ENCODE results near the gene CXCR6.

The CXCR6 gene

DNA sequence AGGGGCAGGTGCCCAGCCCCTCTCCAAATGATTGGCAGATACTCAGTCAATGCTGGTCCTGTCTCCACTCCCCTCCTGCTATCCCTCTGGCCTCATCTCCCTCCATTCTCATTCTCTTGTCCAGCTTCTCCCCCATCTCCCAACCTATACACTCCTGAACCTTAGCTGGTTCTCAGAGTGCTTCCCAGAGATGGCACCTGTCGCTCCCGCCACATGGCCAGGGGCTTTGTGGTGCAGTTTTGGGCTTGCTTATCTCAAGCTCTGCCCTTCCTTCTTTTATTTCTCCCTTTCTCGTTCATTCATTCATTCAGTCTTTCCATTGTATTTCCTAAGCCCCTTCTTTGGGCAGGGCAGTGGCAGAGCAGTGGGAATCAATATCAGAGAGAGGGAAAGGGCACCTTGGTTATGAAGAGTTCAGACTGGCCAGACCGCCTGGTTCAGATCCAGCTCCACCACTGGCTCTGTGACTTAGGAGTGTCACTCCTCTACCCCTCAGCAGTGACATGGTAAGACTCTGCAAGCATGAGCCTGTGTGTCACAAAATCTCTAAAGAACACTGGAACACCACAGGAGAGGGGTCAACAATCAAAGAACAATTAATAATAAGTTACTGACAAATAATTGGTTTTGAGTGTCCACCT is 20.2 kb upstream of the CXCR6 start:
- no peak for DNase-seq

DNA sequence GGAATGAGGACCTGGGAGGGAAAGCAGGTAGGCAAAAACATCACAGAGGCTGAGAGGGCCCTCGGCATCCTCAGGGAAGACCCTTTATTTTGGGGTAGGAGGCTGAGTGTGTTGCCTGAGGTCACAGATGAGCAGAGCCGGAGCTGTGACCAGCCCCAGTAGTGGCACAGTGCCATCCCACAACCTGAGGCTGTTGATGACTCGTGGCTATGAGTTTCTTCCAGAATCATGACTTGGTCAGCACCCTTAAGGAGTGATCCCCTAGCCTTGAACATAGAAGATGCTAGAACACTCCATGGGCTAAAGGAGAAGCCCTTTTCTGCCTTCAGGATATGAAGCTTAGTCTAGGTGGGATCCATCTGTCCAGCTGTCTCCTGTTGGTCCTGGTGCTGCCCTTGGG is 19.5 kb upstream of the CXCR6 start:
- no peak for DNase-seq

DNA sequence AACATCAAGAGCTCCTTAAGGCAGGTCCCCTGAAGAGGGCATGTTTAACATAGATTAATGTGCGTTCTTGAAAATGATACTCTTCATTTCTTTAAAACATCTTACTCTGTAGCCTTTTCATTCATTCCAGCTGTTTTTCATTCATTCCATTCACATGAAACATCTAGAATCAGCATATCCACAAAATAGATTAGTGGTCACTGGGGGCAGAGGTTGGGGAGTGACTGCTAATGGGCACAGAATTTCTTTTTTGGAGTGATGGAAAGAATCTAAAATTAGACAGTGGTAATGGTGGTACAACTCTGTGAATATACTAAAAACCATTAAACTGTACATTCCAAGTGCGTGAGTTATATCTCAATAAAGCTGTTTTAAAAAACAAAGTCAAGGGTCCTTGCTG is 15.4 kb upstream of the CXCR6 start:
- no peak for DNase-seq

DNA sequence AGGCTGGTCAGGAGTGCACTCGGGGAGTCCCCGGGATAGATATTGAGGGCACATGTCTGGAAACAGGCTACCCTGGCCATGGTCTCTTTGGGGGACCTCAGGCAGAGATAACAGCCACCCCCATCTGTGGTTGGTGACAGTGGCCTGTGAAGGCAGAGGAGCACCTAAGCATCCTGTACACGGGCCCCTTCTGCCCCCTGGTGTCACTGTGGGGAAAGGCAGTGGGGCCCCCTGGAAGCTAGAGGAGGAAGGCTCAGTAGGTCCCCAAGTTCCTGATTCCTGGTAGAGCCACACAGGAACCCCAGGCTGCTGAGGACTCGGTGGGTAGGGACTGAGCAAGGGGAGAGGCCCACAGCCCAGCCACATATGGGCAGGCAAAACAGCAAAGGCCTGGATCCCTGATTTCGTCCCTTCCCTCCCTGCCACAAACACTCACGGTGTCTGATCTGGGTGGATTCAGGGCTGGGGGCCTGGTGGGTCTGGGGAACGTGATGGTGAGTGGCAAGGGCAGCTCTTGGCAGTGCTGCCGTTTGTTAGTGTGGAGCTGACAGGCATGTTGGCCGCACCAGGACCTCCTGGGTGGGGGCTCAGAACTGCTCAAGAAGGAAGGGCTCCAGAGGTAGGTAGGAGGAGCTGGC is 14.1 kb upstream of the CXCR6 start:
- peak; percentile 66 for DNase-seq

DNA sequence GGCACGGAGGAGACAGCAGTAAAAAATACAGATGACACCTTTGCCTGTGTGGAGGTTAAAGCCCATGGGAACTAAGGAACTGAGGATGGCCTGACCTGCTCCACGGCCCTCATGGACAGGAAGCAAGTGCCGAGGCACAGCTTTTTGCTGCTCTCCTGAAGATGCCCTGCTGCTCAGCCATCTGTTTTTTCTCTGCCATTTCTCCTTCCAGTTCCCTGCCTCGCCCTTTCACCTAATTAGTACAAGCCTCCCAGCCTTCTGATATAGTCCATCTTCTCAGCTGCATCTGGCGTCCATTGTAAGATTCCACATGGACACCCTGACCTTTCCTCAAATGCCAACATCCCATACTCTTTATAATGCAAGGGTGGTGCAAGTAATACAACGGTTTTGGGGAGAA is 11.8 kb upstream of the CXCR6 start:
- no peak for DNase-seq

DNA sequence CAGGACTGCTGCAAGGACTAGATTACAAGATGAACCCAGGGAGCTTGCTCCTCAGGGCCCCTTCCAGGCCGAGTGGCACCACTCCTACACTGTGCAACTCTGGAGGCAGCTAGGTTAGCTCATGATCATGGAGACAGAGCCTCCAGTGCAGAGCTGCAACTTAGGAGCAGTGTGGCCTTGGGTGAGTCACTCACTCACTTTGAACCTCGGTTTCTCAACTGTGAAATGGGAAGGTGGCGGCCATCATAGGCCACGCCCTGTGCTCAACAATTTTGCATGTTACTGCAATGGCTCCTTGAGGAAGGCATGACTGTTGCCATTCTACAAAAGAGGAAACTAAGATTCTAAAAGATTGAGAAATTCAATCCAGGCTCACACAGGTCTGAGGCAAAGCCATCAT is 11.2 kb upstream of the CXCR6 start:
- no peak for DNase-seq

DNA sequence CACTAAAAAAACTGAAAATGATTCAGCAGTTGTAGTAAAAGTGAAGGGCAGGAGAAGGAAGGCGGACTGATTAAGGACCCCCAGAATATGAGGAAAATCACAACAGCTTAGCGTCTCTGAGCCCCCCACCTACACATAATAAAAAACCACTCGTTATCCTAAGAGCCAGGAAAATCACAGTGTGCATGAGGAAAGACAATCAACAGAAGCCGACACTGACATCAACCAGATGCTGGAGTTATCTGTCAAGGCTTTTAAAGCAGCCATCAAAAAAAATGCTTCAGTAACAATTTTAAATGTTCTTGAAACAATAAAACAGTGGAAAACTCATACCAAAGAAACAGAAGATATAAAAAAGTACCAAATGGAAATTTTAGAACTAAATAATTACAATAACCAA is 9.7 kb upstream of the CXCR6 start:
- DNase-seq, result no peak

DNA sequence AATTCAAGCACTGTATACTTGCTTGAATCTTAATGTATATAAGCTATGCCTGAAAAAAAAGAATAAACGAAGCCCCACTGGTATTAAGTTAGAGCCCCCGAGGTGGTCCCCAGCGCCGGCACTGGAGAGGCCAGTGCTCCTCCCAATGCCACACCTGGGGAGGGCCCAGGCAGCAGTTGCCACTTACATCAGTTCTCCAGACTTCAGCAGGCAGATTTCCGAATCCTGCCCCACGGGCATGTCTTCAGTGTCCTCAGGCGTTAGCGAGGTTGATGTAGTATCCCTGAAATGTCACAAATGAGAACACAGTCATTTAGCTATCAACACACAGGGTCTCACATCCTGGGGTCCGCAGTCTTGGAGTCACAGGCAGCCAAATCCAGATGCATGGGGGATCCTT is 7.0 kb upstream of the CXCR6 start:
- DNase-seq, result no peak

DNA sequence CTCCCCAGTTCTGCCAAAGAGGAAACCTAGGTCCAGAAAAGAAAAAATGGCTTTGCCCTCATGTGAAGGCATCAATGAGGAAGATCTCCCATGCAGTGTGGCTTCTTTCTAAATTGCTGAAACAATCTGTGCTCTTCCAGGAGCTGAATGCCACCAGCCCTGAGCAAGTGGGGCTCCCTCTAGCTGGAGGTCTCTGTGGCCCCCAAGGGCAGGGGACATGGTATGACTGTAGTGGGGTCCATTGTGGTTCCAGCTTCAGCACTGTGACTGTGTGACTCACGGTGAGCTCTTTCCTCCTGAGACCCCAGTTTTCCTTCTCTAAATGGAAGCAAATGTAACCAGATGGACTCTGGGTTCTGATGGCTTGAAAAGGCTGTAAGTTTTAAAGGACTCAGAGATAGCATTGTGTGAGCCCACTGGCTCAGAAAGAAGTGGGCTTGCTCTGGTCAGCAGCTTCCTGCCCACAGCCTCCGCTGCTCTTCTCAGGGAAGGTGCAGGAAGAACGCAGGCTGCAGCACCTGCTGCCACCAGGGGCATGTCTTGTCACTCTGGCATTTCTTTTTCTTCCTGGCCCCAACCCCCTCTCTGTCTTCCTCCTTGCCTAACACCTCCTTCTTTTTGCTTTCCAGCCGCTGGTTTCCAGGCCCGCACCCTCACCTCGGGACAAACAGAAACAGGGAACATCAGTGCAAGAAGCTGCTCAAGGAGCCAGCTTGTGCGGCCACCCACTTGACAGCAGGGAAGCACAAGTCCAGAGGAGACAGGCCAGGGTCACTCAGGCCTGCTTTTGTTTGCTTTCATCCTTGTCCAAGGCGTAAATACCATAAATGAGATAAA is 5.8 kb upstream of the CXCR6 start:
- DNase-seq, result no peak

DNA sequence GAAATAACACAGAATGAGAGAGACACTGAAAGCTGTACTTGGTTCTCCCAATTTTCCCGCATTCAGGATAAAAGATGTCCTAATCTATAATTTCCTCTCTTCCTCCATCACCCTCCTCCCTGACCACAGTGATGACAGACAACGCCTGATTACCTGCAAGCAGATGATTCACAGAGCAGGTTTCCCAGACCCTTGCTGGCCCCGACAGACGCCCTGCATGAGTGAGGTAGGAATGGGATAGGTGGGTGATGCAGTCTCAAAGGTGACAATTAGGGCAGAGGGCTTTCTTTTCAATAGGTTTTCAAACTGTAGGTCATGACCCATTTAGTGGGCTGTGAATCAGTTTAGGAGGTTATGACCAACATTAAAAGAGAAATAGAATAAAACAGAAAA is 5.2 kb upstream of the CXCR6 start:
- no peak for DNase-seq

DNA sequence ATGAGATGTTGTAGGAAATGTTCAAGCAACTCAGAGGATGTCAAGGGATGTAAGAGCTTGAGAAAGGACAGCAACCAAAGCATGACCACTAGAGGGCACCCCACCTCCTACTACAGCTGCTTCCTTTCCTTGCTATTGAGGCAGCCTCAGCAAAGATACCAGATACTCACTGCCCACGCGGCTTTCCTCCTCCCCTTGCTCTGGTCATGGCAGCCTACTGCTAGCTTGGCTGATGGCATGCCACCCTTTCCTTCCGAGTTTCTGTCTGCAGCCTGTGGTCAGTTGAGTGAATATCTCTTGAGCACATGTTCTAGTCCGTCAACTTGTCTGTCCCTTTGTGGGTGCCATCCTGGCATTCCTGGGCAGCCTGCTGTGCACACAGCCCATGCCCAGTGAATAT is 4.4 kb upstream of the CXCR6 start:
- peak; percentile 84 for DNase-seq

DNA sequence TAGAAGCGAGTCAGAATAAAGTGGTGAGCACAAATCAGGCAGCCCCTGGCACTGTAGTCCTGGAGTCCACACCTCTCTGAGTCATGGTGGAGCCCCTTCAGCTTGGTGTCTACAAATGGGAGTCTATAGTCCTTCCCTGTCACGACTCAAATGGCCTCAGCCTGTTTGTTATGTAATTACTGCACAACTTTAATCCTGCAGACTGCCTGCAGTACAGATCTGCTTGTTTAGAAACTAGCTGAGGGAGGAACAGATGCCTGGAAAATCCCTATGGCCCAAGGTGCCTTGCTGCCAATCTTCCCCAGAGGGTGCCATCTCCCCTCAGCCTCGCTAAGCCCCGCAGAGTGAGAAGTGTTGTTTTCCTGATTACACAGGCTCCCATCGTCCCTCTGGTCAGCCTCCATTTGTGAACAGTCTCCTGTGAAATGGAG is 3.9 kb upstream of the CXCR6 start:
- DNase-seq, result no peak

DNA sequence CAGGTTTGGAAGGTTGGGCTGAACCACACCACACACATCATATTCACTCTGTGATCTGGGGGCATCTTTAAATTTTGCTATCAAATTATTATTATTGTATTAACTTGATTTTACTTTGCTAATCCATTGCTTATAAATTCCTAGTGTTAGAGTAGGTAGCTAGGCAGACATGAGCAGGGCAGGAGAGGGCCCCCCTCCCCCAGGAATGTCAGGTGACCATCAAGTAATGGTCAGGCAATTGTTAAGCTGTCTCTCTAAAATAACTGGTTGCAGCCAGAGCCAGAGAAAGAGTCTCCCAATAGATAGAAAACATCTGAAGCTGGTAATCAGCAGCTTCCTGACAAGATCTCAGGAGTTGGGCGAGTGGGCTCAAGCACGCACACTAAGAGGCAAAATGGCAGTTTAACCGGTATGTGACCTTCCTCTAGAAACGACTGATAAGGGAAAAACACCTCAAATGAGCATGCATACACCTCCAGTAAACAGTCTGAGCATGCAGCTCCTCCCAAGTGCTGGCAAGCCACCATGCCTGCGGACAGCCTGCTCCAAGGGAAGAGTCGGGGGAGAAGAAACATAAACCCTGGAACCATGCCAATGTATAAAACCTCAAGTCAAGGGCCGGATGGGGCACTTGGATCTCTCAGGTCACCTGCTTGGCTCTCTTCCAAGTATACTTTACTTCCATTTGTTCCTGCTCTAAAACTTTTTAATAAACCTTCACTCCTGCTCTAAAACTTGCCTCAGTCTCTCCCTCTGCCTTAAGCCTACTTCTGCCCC is 3.1 kb upstream of the CXCR6 start:
- DNase-seq, result no peak

DNA sequence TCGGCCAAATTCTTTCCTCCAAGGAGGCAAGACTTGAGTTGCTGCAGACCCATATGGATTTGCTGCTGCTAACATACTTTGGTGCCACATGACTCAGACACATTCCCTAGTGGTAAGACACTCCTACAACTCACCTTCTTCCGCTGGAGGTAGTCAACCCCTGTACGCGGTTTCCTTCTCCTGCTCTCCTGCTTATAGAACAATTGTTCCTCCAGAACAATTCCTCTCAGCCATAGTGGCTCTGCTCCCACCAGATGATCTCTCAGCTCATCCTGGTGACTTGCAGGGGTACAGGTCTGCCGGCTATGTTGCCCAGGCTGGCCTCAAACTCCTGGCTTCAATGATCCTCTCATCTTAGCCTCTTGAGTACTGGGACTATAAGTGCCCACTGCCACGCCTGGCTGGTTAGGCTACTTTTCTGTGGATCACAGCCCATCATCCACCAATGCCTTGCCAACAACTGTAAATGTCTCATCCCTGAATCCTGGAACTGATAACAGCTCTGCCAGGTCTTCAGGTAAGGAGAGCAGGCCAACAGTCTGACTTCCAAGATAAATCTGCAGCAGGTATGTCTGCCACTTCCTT is 2.4 kb upstream of the CXCR6 start:
- DNase-seq, result no peak

DNA sequence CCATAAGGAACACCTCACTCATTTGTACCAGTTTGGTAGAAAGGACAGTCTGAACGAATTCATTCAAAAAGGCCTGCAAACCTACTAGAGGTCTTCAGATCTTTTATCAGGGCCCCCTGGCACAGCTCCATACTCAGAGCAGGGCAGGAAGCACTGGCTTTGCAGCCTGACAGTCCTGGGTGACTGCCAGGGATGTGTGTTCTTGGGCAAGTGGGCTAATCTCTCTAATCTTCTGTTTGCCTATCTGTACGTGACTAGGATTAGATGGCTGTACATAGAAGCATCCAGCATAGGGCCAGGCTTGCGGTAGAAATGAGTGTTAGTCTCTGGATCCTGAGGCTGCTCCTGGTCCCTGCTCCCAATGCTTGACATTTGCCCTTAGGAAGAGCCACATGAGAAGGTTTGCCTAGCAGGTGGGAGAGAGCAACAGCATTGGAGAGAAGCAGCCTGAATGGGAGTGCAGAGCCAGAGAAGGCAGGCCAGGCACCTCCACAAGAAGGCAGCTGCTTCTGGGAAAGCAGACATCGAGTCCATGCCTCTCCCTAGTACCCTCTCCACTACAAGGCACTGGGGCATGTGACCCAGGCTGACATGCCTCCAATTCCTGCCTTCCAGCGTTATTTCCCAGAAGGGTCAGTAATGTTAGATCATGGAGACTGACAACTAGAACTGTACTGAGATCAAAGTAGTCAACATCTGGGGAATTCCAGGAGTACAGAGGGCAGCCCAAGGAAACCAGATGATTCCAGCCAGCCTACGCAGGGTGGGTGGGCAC is 1.0 kb upstream of the CXCR6 start:
- no peak for DNase-seq

DNA sequence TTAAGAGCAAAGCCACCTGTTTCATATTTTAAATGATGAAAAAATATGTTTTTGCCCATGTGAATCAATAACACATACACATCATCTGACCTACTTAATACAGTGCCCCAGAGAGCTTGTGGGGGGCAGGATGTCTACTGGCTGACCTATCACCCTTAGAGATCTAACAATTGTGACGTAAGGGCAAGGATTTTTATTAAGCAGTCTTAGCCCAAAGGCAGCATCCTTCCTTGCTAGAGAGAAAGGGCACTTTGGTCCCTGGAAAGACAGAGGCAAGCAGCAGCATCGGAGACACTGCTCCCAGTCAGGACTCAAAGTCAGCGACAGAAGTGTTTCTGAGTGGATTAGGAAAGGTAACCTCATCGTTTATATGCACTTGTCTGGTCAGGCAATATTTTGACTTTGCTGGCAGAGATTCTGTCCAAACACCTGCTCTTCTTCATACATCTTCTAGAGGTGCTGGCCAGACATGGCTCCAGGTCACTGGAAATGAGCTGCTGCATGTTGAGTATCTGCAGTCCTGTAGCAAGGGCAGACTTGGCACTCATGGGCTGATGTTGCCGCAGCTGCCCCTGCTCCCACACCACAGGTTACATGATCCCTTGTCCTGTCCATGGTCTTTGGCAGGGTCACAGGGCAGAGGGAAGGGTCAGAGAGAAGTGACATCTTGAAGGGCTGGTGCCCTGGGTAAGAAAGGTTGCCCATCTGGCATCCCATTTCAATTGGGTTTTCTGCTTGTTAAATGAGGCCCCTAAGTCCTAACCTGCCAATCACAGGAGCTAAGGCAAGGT is 1.8 kb downstream of the CXCR6 start:
- no peak for DNase-seq

DNA sequence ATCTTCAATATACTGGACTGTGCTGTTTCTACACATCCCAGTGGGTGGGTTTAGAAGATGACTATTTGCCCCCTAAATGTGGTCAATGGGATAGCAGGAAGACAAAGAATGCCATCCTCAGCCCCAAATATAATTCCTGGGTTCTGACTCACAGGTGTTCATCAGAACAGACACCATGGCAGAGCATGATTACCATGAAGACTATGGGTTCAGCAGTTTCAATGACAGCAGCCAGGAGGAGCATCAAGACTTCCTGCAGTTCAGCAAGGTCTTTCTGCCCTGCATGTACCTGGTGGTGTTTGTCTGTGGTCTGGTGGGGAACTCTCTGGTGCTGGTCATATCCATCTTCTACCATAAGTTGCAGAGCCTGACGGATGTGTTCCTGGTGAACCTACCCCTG is 3.0 kb downstream of the CXCR6 start:
- DNase-seq, result no peak

DNA sequence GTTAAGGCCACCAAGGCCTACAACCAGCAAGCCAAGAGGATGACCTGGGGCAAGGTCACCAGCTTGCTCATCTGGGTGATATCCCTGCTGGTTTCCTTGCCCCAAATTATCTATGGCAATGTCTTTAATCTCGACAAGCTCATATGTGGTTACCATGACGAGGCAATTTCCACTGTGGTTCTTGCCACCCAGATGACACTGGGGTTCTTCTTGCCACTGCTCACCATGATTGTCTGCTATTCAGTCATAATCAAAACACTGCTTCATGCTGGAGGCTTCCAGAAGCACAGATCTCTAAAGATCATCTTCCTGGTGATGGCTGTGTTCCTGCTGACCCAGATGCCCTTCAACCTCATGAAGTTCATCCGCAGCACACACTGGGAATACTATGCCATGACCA is 3.6 kb downstream of the CXCR6 start:
- no peak for DNase-seq

DNA sequence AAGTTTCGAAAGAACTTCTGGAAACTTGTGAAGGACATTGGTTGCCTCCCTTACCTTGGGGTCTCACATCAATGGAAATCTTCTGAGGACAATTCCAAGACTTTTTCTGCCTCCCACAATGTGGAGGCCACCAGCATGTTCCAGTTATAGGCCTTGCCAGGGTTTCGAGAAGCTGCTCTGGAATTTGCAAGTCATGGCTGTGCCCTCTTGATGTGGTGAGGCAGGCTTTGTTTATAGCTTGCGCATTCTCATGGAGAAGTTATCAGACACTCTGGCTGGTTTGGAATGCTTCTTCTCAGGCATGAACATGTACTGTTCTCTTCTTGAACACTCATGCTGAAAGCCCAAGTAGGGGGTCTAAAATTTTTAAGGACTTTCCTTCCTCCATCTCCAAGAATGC is 4.1 kb downstream of the CXCR6 start:
- DNase-seq, result no peak

DNA sequence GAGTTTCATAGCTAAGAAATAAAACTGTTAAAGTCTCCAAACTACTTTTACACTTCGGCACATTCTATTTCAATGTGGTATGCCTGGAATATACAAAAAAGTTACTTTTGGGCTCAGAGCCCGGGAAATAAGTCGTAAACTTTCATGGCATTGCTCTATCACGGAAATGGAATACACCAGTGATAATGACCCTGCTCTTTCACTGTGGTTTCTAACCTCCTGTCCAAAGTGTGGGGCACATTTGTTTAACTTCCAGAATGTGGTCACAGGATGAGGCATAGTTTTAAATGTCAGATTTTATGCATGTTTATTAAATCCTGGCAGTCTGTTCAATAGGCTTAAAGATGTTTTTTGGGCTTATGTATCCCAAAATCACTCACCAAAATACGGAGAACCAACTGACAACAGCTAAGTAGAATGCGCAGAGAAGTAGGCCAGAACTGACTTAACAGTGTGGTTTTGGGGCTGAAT is 5.1 kb downstream of the CXCR6 start:
- no peak for DNase-seq

DNA sequence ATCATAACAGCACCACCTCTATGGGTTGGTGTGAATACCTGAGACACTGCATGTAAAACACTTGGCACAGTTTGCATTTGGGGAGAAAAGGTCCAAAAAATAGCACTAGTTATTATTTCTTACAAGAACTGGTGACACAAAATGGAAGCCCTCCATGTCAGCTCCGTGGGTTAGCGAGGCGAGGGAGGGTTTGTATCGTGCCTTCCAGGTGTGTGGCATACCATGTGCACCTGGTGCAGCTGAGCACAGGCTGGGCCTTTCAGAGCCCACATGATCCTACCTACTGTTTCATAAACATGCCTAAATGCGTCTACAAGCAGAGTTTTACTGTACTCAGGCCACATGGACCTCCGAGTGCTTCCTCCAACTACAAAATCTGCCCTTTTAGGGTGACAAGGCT is 5.6 kb downstream of the CXCR6 start:
- DNase-seq, result no peak

All from activated CD4-positive, alpha-beta T cell treated with anti-CD3 and anti-CD28 coated beads, Interleukin-2, amount 50 U/mL, for 1 hour (primary cell).